DMS79 (cell line): ENCODE data around the gene NHLRC3.
A peak's percentile ranks its signal among the peaks of the same experiment; 100 is the strongest.
"Not testable (repeated sequence)": the region's sequence is repeated elsewhere in the genome, so short reads cannot be mapped to it uniquely, and the experiment has no call there.

ENCODE experiments used
- DNase-seq: peaks from one replicate; lab custom pipeline; 2025; lab: John Stamatoyannopoulos, UW

The NHLRC3 gene

GRCh38 chr13:39044536-39044935 lies 6.3 kb downstream of the NHLRC3 start:
- DNase-seq: no peak

- no peak for DNase-seq
Observed at GRCh38 chr13:39047560-39047959, 9.3 kb downstream of the NHLRC3 start.

- no peak for DNase-seq
Observed at GRCh38 chr13:39048806-39049205, 10.6 kb downstream of the NHLRC3 start.

GRCh38 chr13:39049274-39049673 lies 11.0 kb downstream of the NHLRC3 start:
- DNase-seq: no peak

- peak; percentile 11 for DNase-seq
Observed at GRCh38 chr13:39051157-39051556, 12.9 kb downstream of the NHLRC3 start.

GRCh38 chr13:39052944-39053343 lies 14.7 kb downstream of the NHLRC3 start:
- DNase-seq: no peak

- no peak for DNase-seq
Observed at GRCh38 chr13:39054112-39054511, 15.9 kb downstream of the NHLRC3 start.

- no peak for DNase-seq
Observed at GRCh38 chr13:39056018-39056417, 17.8 kb downstream of the NHLRC3 start.

- no peak for DNase-seq
Observed at GRCh38 chr13:39058040-39058439, 19.8 kb downstream of the NHLRC3 start.

GRCh38 chr13:39062004-39062403 lies 23.7 kb downstream of the NHLRC3 start:
- no peak for DNase-seq

- DNase-seq: no peak
Observed at GRCh38 chr13:39072842-39073241, 34.6 kb downstream of the NHLRC3 start.

GRCh38 chr13:39073983-39074382 lies 35.7 kb downstream of the NHLRC3 start:
- DNase-seq: no peak

GRCh38 chr13:39086251-39086945 lies 48.1 kb downstream of the NHLRC3 start:
- not testable (repeated sequence) for DNase-seq

- DNase-seq: no peak
Observed at GRCh38 chr13:39091586-39091985, 53.3 kb downstream of the NHLRC3 start.

- DNase-seq: no peak
Observed at GRCh38 chr13:39095500-39095899, 57.2 kb downstream of the NHLRC3 start.

GRCh38 chr13:39099231-39099630 lies 61.0 kb downstream of the NHLRC3 start:
- DNase-seq: no peak
